Measurements from ENCODE around the gene LILRB2. TPM values are rescaled to one million over a fixed set of nuclear protein-coding genes. Genes with fewer than 3 reads are reported as not detected.
"Not testable (repeated sequence)": the region's sequence is repeated elsewhere in the genome, so short reads cannot be mapped to it uniquely, and the experiment has no call there.

LILRB2 gene
- total RNA-seq = not detected

GRCh38 chr19:54281007-54281728 is at the start of gene LILRB2:
TSS of gene LILRB2 (minus strand) at chr19:54281110. CDS start at chr19:54280496, 614 bp downstream.
- Mint-ChIP-seq H3K36me3 (no peaks in the 10 kb centered on the region), H3K27ac (no peak within 1 kb of the TSS), H3K4me1 (ENCODE audit: low read depth) (no peaks in the 10 kb centered on the region), H3K4me3 (no peak within 1 kb of the TSS), H3K27me3 (peaks cover 47% of the 10 kb centered on the region), H3K9me3 (no peaks in the 10 kb centered on the region)
- ChIA-PET POLR2A (no interaction called here), CTCF (no interaction called here)
- DNase-seq = no peak
- intact Hi-C loops (cut with micrococcal nuclease) = no loop called here

GRCh38 chr19:54329476-54330165 is 48.7 kb upstream of the LILRB2 start:
- intact Hi-C loops (cut with micrococcal nuclease) = no loop called here
- H3K27ac Mint-ChIP-seq = no peak overlapping the region

GRCh38 chr19:54328781-54329180 is 47.9 kb upstream of the LILRB2 start:
- H3K4me3 Mint-ChIP-seq; H3K27ac Mint-ChIP-seq; H3K36me3 Mint-ChIP-seq; POLR2A ChIA-PET; DNase-seq; intact Hi-C loops (cut with micrococcal nuclease); H3K9me3 Mint-ChIP-seq; H3K27me3 Mint-ChIP-seq: not testable (repeated sequence)
- CTCF ChIA-PET = interaction anchor here (6.3 kb wide), 1 partner anchor 62 kb away, joined by 145 read pairs; no protein-coding TSS in a partner anchor
- H3K4me1 Mint-ChIP-seq (ENCODE audit: low read depth) = peaks cover 14% of the 10 kb centered on the region

More at GRCh38 chr19:54329476-54330165, 48.7 kb upstream of the LILRB2 start:
- Mint-ChIP-seq H3K36me3 (no peaks in the 10 kb centered on the region), H3K9me3 (no peaks in the 10 kb centered on the region), H3K4me1 (ENCODE audit: low read depth) (peaks cover 14% of the 10 kb centered on the region), H3K27me3 (peaks cover 4% of the 10 kb centered on the region), H3K4me3 (no peak overlapping the region)
- POLR2A ChIA-PET = interaction anchor here (0.6 kb wide), 1 partner anchor 86 kb away, joined by 3 read pairs; no protein-coding TSS in a partner anchor
- CTCF ChIA-PET = interaction anchor here (0.6 to 6.3 kb wide), 2 partner anchors 61 to 160 kb away, joined by 3 to 145 read pairs; no protein-coding TSS in a partner anchor
- no peak for DNase-seq

- no peaks in the 10 kb centered on the region for H3K36me3 Mint-ChIP-seq
- H3K4me3 Mint-ChIP-seq = no peak overlapping the region
- ChIA-PET POLR2A (no interaction called here), CTCF (interaction anchor here (1.3 to 6.3 kb wide), 4 partner anchors 25 to 120 kb away, joined by 3 to 145 read pairs (median 4); no protein-coding TSS in a partner anchor)
- H3K27ac Mint-ChIP-seq = no peak overlapping the region
- intact Hi-C loops (cut with micrococcal nuclease) = loop anchor here (1.0 kb wide), 2 partner anchors 29 to 66 kb away; no protein-coding TSS in a partner anchor
- no peaks in the 10 kb centered on the region for H3K9me3 Mint-ChIP-seq
- no peak for DNase-seq
- peaks cover 10% of the 10 kb centered on the region for H3K27me3 Mint-ChIP-seq
- peaks cover 14% of the 10 kb centered on the region for H3K4me1 Mint-ChIP-seq (ENCODE audit: low read depth)
Measured at GRCh38 chr19:54325631-54326030, 44.7 kb upstream of the LILRB2 start.

- intact Hi-C loops (cut with micrococcal nuclease) = loop anchor here (1.0 kb wide), 2 partner anchors 29 to 66 kb away; no protein-coding TSS in a partner anchor
- H3K27ac Mint-ChIP-seq = no peak overlapping the region
- no peak overlapping the region for H3K4me3 Mint-ChIP-seq
- DNase-seq = peak; percentile 38
- peaks cover 12% of the 10 kb centered on the region for H3K27me3 Mint-ChIP-seq
- ChIA-PET CTCF (interaction anchor here (0.8 to 6.3 kb wide), 6 partner anchors 9 to 119 kb away, joined by 3 to 145 read pairs (median 4); no protein-coding TSS in a partner anchor), POLR2A (no interaction called here)
- no peaks in the 10 kb centered on the region for H3K9me3 Mint-ChIP-seq
- no peaks in the 10 kb centered on the region for H3K36me3 Mint-ChIP-seq
- peaks cover 14% of the 10 kb centered on the region for H3K4me1 Mint-ChIP-seq (ENCODE audit: low read depth)
Measured at GRCh38 chr19:54325194-54325621, 44.3 kb upstream of the LILRB2 start.

- Mint-ChIP-seq H3K4me1 (ENCODE audit: low read depth) (peaks cover 14% of the 10 kb centered on the region), H3K9me3 (no peaks in the 10 kb centered on the region), H3K36me3 (no peaks in the 10 kb centered on the region), H3K4me3 (no peak overlapping the region), H3K27me3 (peaks cover 14% of the 10 kb centered on the region), H3K27ac (no peak overlapping the region)
- DNase-seq = no peak
- intact Hi-C loops (cut with micrococcal nuclease) = no loop called here
- ChIA-PET POLR2A (no interaction called here), CTCF (interaction anchor here (0.6 to 6.3 kb wide), 6 partner anchors 8 to 86 kb away, joined by 3 to 145 read pairs (median 4); no protein-coding TSS in a partner anchor)
Measured at GRCh38 chr19:54324071-54324470, 43.2 kb upstream of the LILRB2 start.

- CTCF ChIA-PET = interaction anchor here (2.7 to 6.3 kb wide), 2 partner anchors 68 to 69 kb away, joined by 18 to 145 read pairs; no protein-coding TSS in a partner anchor
- DNase-seq; intact Hi-C loops (cut with micrococcal nuclease); H3K36me3 Mint-ChIP-seq; H3K27ac Mint-ChIP-seq; H3K4me3 Mint-ChIP-seq; POLR2A ChIA-PET; H3K9me3 Mint-ChIP-seq; H3K4me1 Mint-ChIP-seq (ENCODE audit: low read depth): not testable (repeated sequence)
- peaks cover 14% of the 10 kb centered on the region for H3K27me3 Mint-ChIP-seq
Measured at GRCh38 chr19:54322934-54323333, 42.0 kb upstream of the LILRB2 start.

- CTCF ChIA-PET = interaction anchor here (0.6 to 2.7 kb wide), 3 partner anchors 69 to 152 kb away, joined by 3 to 18 read pairs (median 3); no protein-coding TSS in a partner anchor
Measured at GRCh38 chr19:54322295-54322694, 41.4 kb upstream of the LILRB2 start.

GRCh38 chr19:54319892-54320670 is 39.2 kb upstream of the LILRB2 start:
- no peaks in the 10 kb centered on the region for H3K9me3 Mint-ChIP-seq
- no peaks in the 10 kb centered on the region for H3K4me1 Mint-ChIP-seq (ENCODE audit: low read depth)
- H3K4me3 Mint-ChIP-seq = no peak overlapping the region
- intact Hi-C loops (cut with micrococcal nuclease) = no loop called here
- ChIA-PET POLR2A (no interaction called here), CTCF (interaction anchor here (0.9 to 3.9 kb wide), 3 partner anchors 68 to 71 kb away, joined by 4 to 19 read pairs (median 18); no protein-coding TSS in a partner anchor)
- no peaks in the 10 kb centered on the region for H3K36me3 Mint-ChIP-seq
- no peak for DNase-seq
- H3K27ac Mint-ChIP-seq = no peak overlapping the region
- peaks cover 25% of the 10 kb centered on the region for H3K27me3 Mint-ChIP-seq

More at GRCh38 chr19:54322295-54322694, 41.4 kb upstream of the LILRB2 start:
- DNase-seq; POLR2A ChIA-PET; intact Hi-C loops (cut with micrococcal nuclease); H3K27ac Mint-ChIP-seq; H3K4me1 Mint-ChIP-seq (ENCODE audit: low read depth); H3K4me3 Mint-ChIP-seq; H3K9me3 Mint-ChIP-seq; H3K36me3 Mint-ChIP-seq: not testable (repeated sequence)
- H3K27me3 Mint-ChIP-seq = peaks cover 17% of the 10 kb centered on the region

GRCh38 chr19:54319049-54319448 is 38.1 kb upstream of the LILRB2 start:
- H3K9me3 Mint-ChIP-seq = no peaks in the 10 kb centered on the region
- H3K27ac Mint-ChIP-seq = no peak overlapping the region
- H3K27me3 Mint-ChIP-seq = peaks cover 22% of the 10 kb centered on the region
- intact Hi-C loops (cut with micrococcal nuclease) = no loop called here
- POLR2A ChIA-PET = no interaction called here
- H3K4me1 Mint-ChIP-seq (ENCODE audit: low read depth) = no peaks in the 10 kb centered on the region
- CTCF ChIA-PET = interaction anchor here (0.9 to 3.9 kb wide), 2 partner anchors 69 to 72 kb away, joined by 4 to 19 read pairs; no protein-coding TSS in a partner anchor
- no peak overlapping the region for H3K4me3 Mint-ChIP-seq
- no peaks in the 10 kb centered on the region for H3K36me3 Mint-ChIP-seq
- DNase-seq = no peak

GRCh38 chr19:54317965-54318240 is 37.0 kb upstream of the LILRB2 start:
- H3K36me3 Mint-ChIP-seq = no peaks in the 10 kb centered on the region
- intact Hi-C loops (cut with micrococcal nuclease) = no loop called here
- H3K4me1 Mint-ChIP-seq (ENCODE audit: low read depth) = no peaks in the 10 kb centered on the region
- no peaks in the 10 kb centered on the region for H3K9me3 Mint-ChIP-seq
- H3K27me3 Mint-ChIP-seq = peaks cover 27% of the 10 kb centered on the region
- POLR2A ChIA-PET = interaction anchor here (0.6 kb wide), 1 partner anchor 52 kb away, joined by 3 read pairs; no protein-coding TSS in a partner anchor
- no peak for DNase-seq
- H3K4me3 Mint-ChIP-seq = no peak overlapping the region
- CTCF ChIA-PET = interaction anchor here (3.9 kb wide), 1 partner anchor 73 kb away, joined by 19 read pairs; no protein-coding TSS in a partner anchor
- H3K27ac Mint-ChIP-seq = no peak overlapping the region
